ENCODE measurements around the gene ALAD.
"Not testable (repeated sequence)": the region's sequence is repeated elsewhere in the genome, so short reads cannot be mapped to it uniquely, and the experiment has no call there.

Gene ALAD

GRCh38 chr9:113370806-113371325 is 30.2 kb downstream of the ALAD start:
- Histone ChIP-seq H3K27ac (no peak overlapping the region), H3K9me3 (ENCODE audit: severe bottlenecking) (no peaks in the 10 kb centered on the region), H3K27me3 (ENCODE audit: insufficient read depth, low read depth, severe bottlenecking) (no peaks in the 10 kb centered on the region), H3K36me3 (peaks cover 31% of the 10 kb centered on the region), H3K4me3 (ENCODE audit: low read depth, low read length) (no peak overlapping the region)
- TF ChIP-seq CTCF (IDR thresholded peaks at IDR 0.05; ENCODE audit: low read depth, low read length), result no peak
- DNase-seq, result no peak

- Histone ChIP-seq H3K27me3 (ENCODE audit: insufficient read depth, low read depth, severe bottlenecking) (no peaks in the 10 kb centered on the region), H3K27ac (no peak overlapping the region), H3K36me3 (peaks cover 23% of the 10 kb centered on the region), H3K4me3 (ENCODE audit: low read depth, low read length) (no peak overlapping the region), H3K9me3 (ENCODE audit: severe bottlenecking) (no peaks in the 10 kb centered on the region)
- no peak for TF ChIP-seq CTCF (IDR thresholded peaks at IDR 0.05; ENCODE audit: low read depth, low read length)
- DNase-seq, result no peak
These were observed 31.3 kb downstream of the ALAD start for GRCh38 chr9:113369855-113370140.

- Histone ChIP-seq H3K9me3 (ENCODE audit: severe bottlenecking) (no peaks in the 10 kb centered on the region), H3K36me3 (peaks cover 17% of the 10 kb centered on the region)
- DNase-seq, result no peak
These were observed 31.9 kb downstream of the ALAD start for GRCh38 chr9:113368982-113369854.

GRCh38 chr9:113368348-113368981 is 32.6 kb downstream of the ALAD start:
- Histone ChIP-seq H3K4me3 (ENCODE audit: low read depth, low read length) (no peak overlapping the region), H3K27me3 (ENCODE audit: insufficient read depth, low read depth, severe bottlenecking) (no peaks in the 10 kb centered on the region), H3K27ac (no peak overlapping the region), H3K9me3 (ENCODE audit: severe bottlenecking) (no peaks in the 10 kb centered on the region), H3K36me3 (peaks cover 10% of the 10 kb centered on the region)
- no peak for DNase-seq
- no peak for TF ChIP-seq CTCF (IDR thresholded peaks at IDR 0.05; ENCODE audit: low read depth, low read length)

More at GRCh38 chr9:113368982-113369854, 31.9 kb downstream of the ALAD start:
- Histone ChIP-seq H3K27me3 (ENCODE audit: insufficient read depth, low read depth, severe bottlenecking) (no peaks in the 10 kb centered on the region), H3K4me3 (ENCODE audit: low read depth, low read length) (no peak overlapping the region), H3K27ac (no peak overlapping the region)
- TF ChIP-seq CTCF (IDR thresholded peaks at IDR 0.05; ENCODE audit: low read depth, low read length), result no peak

GRCh38 chr9:113365652-113366051 is 35.4 kb downstream of the ALAD start:
- not testable (repeated sequence) for H3K9me3 ChIP-seq (ENCODE audit: severe bottlenecking); H3K36me3 ChIP-seq; H3K4me3 ChIP-seq (ENCODE audit: low read depth, low read length); H3K27ac ChIP-seq; H3K27me3 ChIP-seq (ENCODE audit: insufficient read depth, low read depth, severe bottlenecking); DNase-seq

- no peak overlapping the region for H3K27ac ChIP-seq
- no peaks in the 10 kb centered on the region for H3K36me3 ChIP-seq
- H3K4me3 ChIP-seq (ENCODE audit: low read depth, low read length), result no peak overlapping the region
- DNase-seq, result no peak
- no peaks in the 10 kb centered on the region for H3K27me3 ChIP-seq (ENCODE audit: insufficient read depth, low read depth, severe bottlenecking)
- no peaks in the 10 kb centered on the region for H3K9me3 ChIP-seq (ENCODE audit: severe bottlenecking)
- TF ChIP-seq CTCF (IDR thresholded peaks at IDR 0.05; ENCODE audit: low read depth, low read length), result no peak
These were observed 36.1 kb downstream of the ALAD start for GRCh38 chr9:113364951-113365350.
